GM19328 (cell line): ENCODE data around the gene CH25H.

Experiments
- ATAC-seq: cut with Tn5 transposase; IDR thresholded peaks from one replicate; pipeline ENCODE4 v1.9.1; 2021; ENCODE audit warnings: mild to moderate bottlenecking, moderate library complexity; ENCODE audit not compliant: unreplicated experiment

The CH25H gene

GRCh38 chr10:89159761-89160160 lies 47.4 kb downstream of the CH25H start:
- ATAC-seq: no peak

GRCh38 chr10:89159316-89159715 lies 47.8 kb downstream of the CH25H start:
- no peak for ATAC-seq

- ATAC-seq: no peak
Observed at GRCh38 chr10:89158446-89158845, 48.7 kb downstream of the CH25H start.

GRCh38 chr10:89156161-89156835 lies 50.8 kb downstream of the CH25H start:
- ATAC-seq: no peak
